ENCODE measurements around the gene TPRG1. TPM values are rescaled to one million over a fixed set of nuclear protein-coding genes. Genes with fewer than 3 reads are reported as not detected.
A peak's percentile ranks its signal among the peaks of the same experiment; 100 is the strongest.

The TPRG1 gene
- polyA plus RNA-seq, 4 donors, result 0.21 to 1.9 (median 0.95) TPM

GRCh38 chr3:189301479-189301878 lies 129.7 kb downstream of the TPRG1 start:
- Histone ChIP-seq H3K4me3 (ENCODE audit: low read depth in 1 of 3, low read length in 3 of 3) (no peak overlapping the region), H3K27ac (ENCODE audit: low read depth in 1 of 3, low read length in 2 of 3) (no peak overlapping the region), H3K36me3 (ENCODE audit: control insufficient read depth in 3 of 3, insufficient read depth in 2 of 3, low read depth in 1 of 3, low read length in 3 of 3) (no peaks in the 10 kb centered on the region), H3K4me1 (ENCODE audit: control insufficient read depth in 3 of 3, insufficient read depth in 2 of 3, low read depth in 1 of 3, low read length in 2 of 3) (peaks cover 0 to 10% (median 2%) of the 10 kb centered on the region in 3 donors), H3K27me3 (ENCODE audit: control insufficient read depth in 3 of 3, insufficient read depth in 3 of 3, low read length in 3 of 3) (no peaks in the 10 kb centered on the region), H3K9me3 (ENCODE audit: control insufficient read depth in 2 of 2, insufficient read depth in 1 of 2, low read depth in 1 of 2, low read length in 1 of 2) (no peaks in the 10 kb centered on the region)
- DNase-seq (no peak), FAIRE-seq (no peak)
- 19 to 58% (median 33%) methylated on average over 2 of the region's 2 CpGs for WGBS, 3 donors

- DNase-seq (no peak), FAIRE-seq (no peak)
- Histone ChIP-seq H3K4me1 (ENCODE audit: control insufficient read depth in 3 of 3, insufficient read depth in 2 of 3, low read depth in 1 of 3, low read length in 2 of 3) (peaks cover 0 to 10% (median 2%) of the 10 kb centered on the region in 3 donors), H3K9me3 (ENCODE audit: control insufficient read depth in 2 of 2, insufficient read depth in 1 of 2, low read depth in 1 of 2, low read length in 1 of 2) (no peaks in the 10 kb centered on the region), H3K27me3 (ENCODE audit: control insufficient read depth in 3 of 3, insufficient read depth in 3 of 3, low read length in 3 of 3) (no peaks in the 10 kb centered on the region), H3K36me3 (ENCODE audit: control insufficient read depth in 3 of 3, insufficient read depth in 2 of 3, low read depth in 1 of 3, low read length in 3 of 3) (no peaks in the 10 kb centered on the region), H3K4me3 (ENCODE audit: low read depth in 1 of 3, low read length in 3 of 3) (no peak overlapping the region), H3K27ac (ENCODE audit: low read depth in 1 of 3, low read length in 2 of 3) (no peak overlapping the region)
- WGBS, 3 donors, result 0 to 69% (median 18%) methylated on average over 1 of the region's 1 CpG
Measured at GRCh38 chr3:189303584-189303983, 131.8 kb downstream of the TPRG1 start.

GRCh38 chr3:189304465-189305351 lies 132.9 kb downstream of the TPRG1 start:
- Histone ChIP-seq H3K27ac (ENCODE audit: low read depth in 1 of 3, low read length in 2 of 3) (peak overlapping the region in 2 of 3 donors; percentile 49 to 65), H3K4me3 (ENCODE audit: low read depth in 1 of 3, low read length in 3 of 3) (no peak overlapping the region), H3K4me1 (ENCODE audit: control insufficient read depth in 3 of 3, insufficient read depth in 2 of 3, low read depth in 1 of 3, low read length in 2 of 3) (peaks cover 0 to 10% (median 2%) of the 10 kb centered on the region in 3 donors), H3K9me3 (ENCODE audit: control insufficient read depth in 2 of 2, insufficient read depth in 1 of 2, low read depth in 1 of 2, low read length in 1 of 2) (no peaks in the 10 kb centered on the region), H3K36me3 (ENCODE audit: control insufficient read depth in 3 of 3, insufficient read depth in 2 of 3, low read depth in 1 of 3, low read length in 3 of 3) (no peaks in the 10 kb centered on the region), H3K27me3 (ENCODE audit: control insufficient read depth in 3 of 3, insufficient read depth in 3 of 3, low read length in 3 of 3) (no peaks in the 10 kb centered on the region)
- peak; percentile 45 to 67 for DNase-seq
- WGBS, 3 donors, result 9 to 50% (median 24%) methylated on average over 10 of the region's 10 CpGs
- no peak for FAIRE-seq

- H3K27ac ChIP-seq (ENCODE audit: low read depth in 1 of 3, low read length in 2 of 3), result no peak overlapping the region
- no peak for FAIRE-seq
- no peak for DNase-seq
- H3K9me3 ChIP-seq (ENCODE audit: control insufficient read depth in 2 of 2, insufficient read depth in 1 of 2, low read depth in 1 of 2, low read length in 1 of 2), result no peaks in the 10 kb centered on the region
- H3K27me3 ChIP-seq (ENCODE audit: control insufficient read depth in 3 of 3, insufficient read depth in 3 of 3, low read length in 3 of 3), result no peaks in the 10 kb centered on the region
- H3K4me1 ChIP-seq (ENCODE audit: control insufficient read depth in 3 of 3, insufficient read depth in 2 of 3, low read depth in 1 of 3, low read length in 2 of 3), result peaks cover 0 to 10% (median 2%) of the 10 kb centered on the region in 3 donors
- H3K36me3 ChIP-seq (ENCODE audit: control insufficient read depth in 3 of 3, insufficient read depth in 2 of 3, low read depth in 1 of 3, low read length in 3 of 3), result no peaks in the 10 kb centered on the region
- no peak overlapping the region for H3K4me3 ChIP-seq (ENCODE audit: low read depth in 1 of 3, low read length in 3 of 3)
- 14 to 49% (median 19%) methylated on average over 1 of the region's 1 CpG for WGBS, 3 donors
Measured at GRCh38 chr3:189305412-189305811, 133.6 kb downstream of the TPRG1 start.

- Histone ChIP-seq H3K9me3 (ENCODE audit: control insufficient read depth in 2 of 2, insufficient read depth in 1 of 2, low read depth in 1 of 2, low read length in 1 of 2) (no peaks in the 10 kb centered on the region), H3K27ac (ENCODE audit: low read depth in 1 of 3, low read length in 2 of 3) (no peak overlapping the region), H3K4me1 (ENCODE audit: control insufficient read depth in 3 of 3, insufficient read depth in 2 of 3, low read depth in 1 of 3, low read length in 2 of 3) (peaks cover 0 to 10% (median 2%) of the 10 kb centered on the region in 3 donors), H3K27me3 (ENCODE audit: control insufficient read depth in 3 of 3, insufficient read depth in 3 of 3, low read length in 3 of 3) (no peaks in the 10 kb centered on the region), H3K4me3 (ENCODE audit: low read depth in 1 of 3, low read length in 3 of 3) (no peak overlapping the region), H3K36me3 (ENCODE audit: control insufficient read depth in 3 of 3, insufficient read depth in 2 of 3, low read depth in 1 of 3, low read length in 3 of 3) (no peaks in the 10 kb centered on the region)
- DNase-seq, result no peak
- no peak for FAIRE-seq
- WGBS, 3 donors, result 85 to 96% (median 86%) methylated on average over 7 of the region's 7 CpGs
Measured at GRCh38 chr3:189307963-189308362, 136.2 kb downstream of the TPRG1 start.

- no peak for DNase-seq
- FAIRE-seq, result no peak
- Histone ChIP-seq H3K27ac (ENCODE audit: low read depth in 1 of 3, low read length in 2 of 3) (no peak overlapping the region), H3K36me3 (ENCODE audit: control insufficient read depth in 3 of 3, insufficient read depth in 2 of 3, low read depth in 1 of 3, low read length in 3 of 3) (no peaks in the 10 kb centered on the region), H3K4me1 (ENCODE audit: control insufficient read depth in 3 of 3, insufficient read depth in 2 of 3, low read depth in 1 of 3, low read length in 2 of 3) (peaks cover 0 to 10% (median 2%) of the 10 kb centered on the region in 3 donors), H3K27me3 (ENCODE audit: control insufficient read depth in 3 of 3, insufficient read depth in 3 of 3, low read length in 3 of 3) (no peaks in the 10 kb centered on the region), H3K4me3 (ENCODE audit: low read depth in 1 of 3, low read length in 3 of 3) (no peak overlapping the region), H3K9me3 (ENCODE audit: control insufficient read depth in 2 of 2, insufficient read depth in 1 of 2, low read depth in 1 of 2, low read length in 1 of 2) (no peaks in the 10 kb centered on the region)
Measured at GRCh38 chr3:189308608-189309007, 136.8 kb downstream of the TPRG1 start.

- DNase-seq (no peak), FAIRE-seq (no peak)
- Histone ChIP-seq H3K36me3 (ENCODE audit: control insufficient read depth in 3 of 3, insufficient read depth in 2 of 3, low read depth in 1 of 3, low read length in 3 of 3) (no peaks in the 10 kb centered on the region), H3K4me3 (ENCODE audit: low read depth in 1 of 3, low read length in 3 of 3) (no peak overlapping the region), H3K4me1 (ENCODE audit: control insufficient read depth in 3 of 3, insufficient read depth in 2 of 3, low read depth in 1 of 3, low read length in 2 of 3) (peaks cover 0 to 7% (median 0%) of the 10 kb centered on the region in 3 donors), H3K27me3 (ENCODE audit: control insufficient read depth in 3 of 3, insufficient read depth in 3 of 3, low read length in 3 of 3) (no peaks in the 10 kb centered on the region), H3K9me3 (ENCODE audit: control insufficient read depth in 2 of 2, insufficient read depth in 1 of 2, low read depth in 1 of 2, low read length in 1 of 2) (no peaks in the 10 kb centered on the region), H3K27ac (ENCODE audit: low read depth in 1 of 3, low read length in 2 of 3) (no peak overlapping the region)
- WGBS, 3 donors, result 71 to 83% (median 78%) methylated on average over 6 of the region's 6 CpGs
Measured at GRCh38 chr3:189309400-189309975, 137.7 kb downstream of the TPRG1 start.

- Histone ChIP-seq H3K9me3 (ENCODE audit: control insufficient read depth in 2 of 2, insufficient read depth in 1 of 2, low read depth in 1 of 2, low read length in 1 of 2) (no peaks in the 10 kb centered on the region), H3K27me3 (ENCODE audit: control insufficient read depth in 3 of 3, insufficient read depth in 3 of 3, low read length in 3 of 3) (no peaks in the 10 kb centered on the region), H3K4me1 (ENCODE audit: control insufficient read depth in 3 of 3, insufficient read depth in 2 of 3, low read depth in 1 of 3, low read length in 2 of 3) (no peaks in the 10 kb centered on the region), H3K36me3 (ENCODE audit: control insufficient read depth in 3 of 3, insufficient read depth in 2 of 3, low read depth in 1 of 3, low read length in 3 of 3) (no peaks in the 10 kb centered on the region), H3K27ac (ENCODE audit: low read depth in 1 of 3, low read length in 2 of 3) (no peak overlapping the region), H3K4me3 (ENCODE audit: low read depth in 1 of 3, low read length in 3 of 3) (no peak overlapping the region)
- no peak for DNase-seq
- WGBS, 3 donors, result 90 to 94% (median 94%) methylated on average over 2 of the region's 2 CpGs
- FAIRE-seq, result no peak
Measured at GRCh38 chr3:189311521-189311920, 139.8 kb downstream of the TPRG1 start.

Data from small intestine (tissue), 7 donors.